DND-41 (cell line): ENCODE data around the gene GPRC5B.

Source experiments
- ATAC-seq: fragments of 200-7000 bp; cut with Tn5 transposase; 3 replicates; pipeline ENCODE4 v1.9.1; 2021; ENCODE audit warnings: low read depth; ENCODE audit not compliant: insufficient read depth
- DNase-seq: peaks from one replicate; pipeline ENCODE4 v3.0.0-alpha.2; 2020
- H2AFZ ChIP-seq: 2 replicates; pipeline ENCODE4 v1.6.0; 2012; ENCODE audit warnings: low read depth, low read length
- H3K27ac ChIP-seq: 2 replicates; pipeline ENCODE4 v1.5.1; 2012; ENCODE audit warnings: low read length, inconsistent platforms
- H3K27me3 ChIP-seq: fragments of 200-600 bp; sonication (generic); 2 replicates; pipeline ENCODE4 v1.6.0; 2012; ENCODE audit warnings: low read length, mild to moderate bottlenecking, inconsistent platforms; ENCODE audit not compliant: insufficient read depth, poor library complexity
- H3K36me3 ChIP-seq: 2 replicates; pipeline ENCODE4 v1.5.1; 2012; ENCODE audit warnings: low read length, inconsistent platforms; ENCODE audit not compliant: insufficient read depth
- H3K4me1 ChIP-seq: 2 replicates; pipeline ENCODE4 v1.5.1; 2012; ENCODE audit warnings: mild to moderate bottlenecking, low read length; ENCODE audit not compliant: insufficient read depth
- H3K4me2 ChIP-seq: 2 replicates; pipeline ENCODE4 v1.6.0; 2012; ENCODE audit warnings: mild to moderate bottlenecking, moderate library complexity, low read length, inconsistent platforms; ENCODE audit not compliant: insufficient read depth
- H3K4me3 ChIP-seq, 2 experiments: fragments of 200-600 bp in 1 of 2; shearing (Covaris generic) in 1 of 2; 2 replicates each; pipeline ENCODE4 v1.5.1; 2012 to 2016; ENCODE audit warnings: inconsistent platforms in 2 of 2, low read length in 2 of 2, mild to moderate bottlenecking in 2 of 2, low read depth in 1 of 2, moderate library complexity in 1 of 2
- H3K79me2 ChIP-seq: 2 replicates; pipeline ENCODE4 v1.6.0; 2012; ENCODE audit warnings: low read length, inconsistent platforms; ENCODE audit not compliant: insufficient read depth
- H3K9ac ChIP-seq: 2 replicates; pipeline ENCODE4 v1.6.0; 2012; ENCODE audit warnings: low read depth, mild to moderate bottlenecking, inconsistent platforms, low read length, moderate library complexity
- H3K9me3 ChIP-seq: 2 replicates; pipeline ENCODE4 v1.5.1; 2012; ENCODE audit warnings: low read length, moderate library complexity, mild to moderate bottlenecking, inconsistent platforms; ENCODE audit not compliant: insufficient read depth, severe bottlenecking
- H4K20me1 ChIP-seq: 2 replicates; pipeline ENCODE4 v1.6.0; 2012; ENCODE audit warnings: low read length; ENCODE audit not compliant: insufficient read depth
- EZH2 ChIP-seq: IDR thresholded peaks from 3 replicates; pipeline ENCODE4 v1.6.1; 2012; ENCODE audit warnings: borderline replicate concordance, low read depth, mild to moderate bottlenecking, moderate library complexity, low read length, inconsistent platforms; ENCODE audit not compliant: severe bottlenecking
- TF ChIP-seq, protein P1 (sequence below): IDR thresholded peaks from 2 replicates; pipeline ENCODE4 v1.5.1; 2012; ENCODE audit warnings: borderline replicate concordance, low read length, moderate library complexity, mild to moderate bottlenecking; ENCODE audit not compliant: poor library complexity, severe bottlenecking; ENCODE audit errors: extremely low read depth

GPRC5B gene

DNA sequence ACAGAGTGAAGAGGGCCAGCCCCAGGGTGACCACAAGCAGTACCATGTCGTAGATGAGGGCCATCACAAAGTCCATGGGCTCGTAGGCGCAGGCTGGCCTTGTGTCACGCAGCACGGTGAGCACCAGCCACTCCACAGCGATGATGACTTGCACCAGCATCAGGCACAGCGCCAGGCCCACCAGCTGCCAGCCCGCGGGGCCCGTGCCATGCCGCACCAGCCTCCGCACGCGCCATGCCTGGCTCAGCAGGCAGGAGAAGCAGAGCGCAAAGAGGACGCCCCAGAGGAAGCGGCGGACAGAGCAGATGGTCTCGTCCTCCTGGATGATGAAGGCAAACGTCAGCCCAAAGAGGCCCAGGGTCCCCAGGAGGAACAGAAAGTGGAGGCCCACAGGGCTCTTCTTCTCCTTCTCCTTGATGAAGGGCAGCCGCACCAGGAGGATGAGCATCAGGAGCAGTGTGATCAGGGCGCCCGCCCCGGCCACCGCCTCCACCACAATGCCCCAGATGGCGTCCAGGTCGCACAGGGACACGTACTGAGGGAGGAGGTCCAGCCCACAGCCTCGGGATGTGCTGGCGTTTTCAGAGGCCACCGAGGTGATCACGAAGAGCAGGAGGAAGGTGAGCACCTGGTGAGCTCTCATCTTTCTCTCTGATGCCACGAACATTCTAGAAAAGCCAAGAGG, 12.3 kb downstream of the GPRC5B start:
- Histone ChIP-seq H3K4me2 (no peak overlapping the region), H3K9ac (no peak overlapping the region), H3K79me2 (no peaks in the 10 kb centered on the region), H2AFZ (no peak overlapping the region), H4K20me1 (no peaks in the 10 kb centered on the region), H3K27ac (no peak overlapping the region), H3K36me3 (no peaks in the 10 kb centered on the region), H3K9me3 (no peaks in the 10 kb centered on the region), H3K27me3 (no peaks in the 10 kb centered on the region), H3K4me1 (no peaks in the 10 kb centered on the region), H3K4me3 (no peak overlapping the region)
- no peak for TF ChIP-seq EZH2
- TF ChIP-seq, protein P1, sequence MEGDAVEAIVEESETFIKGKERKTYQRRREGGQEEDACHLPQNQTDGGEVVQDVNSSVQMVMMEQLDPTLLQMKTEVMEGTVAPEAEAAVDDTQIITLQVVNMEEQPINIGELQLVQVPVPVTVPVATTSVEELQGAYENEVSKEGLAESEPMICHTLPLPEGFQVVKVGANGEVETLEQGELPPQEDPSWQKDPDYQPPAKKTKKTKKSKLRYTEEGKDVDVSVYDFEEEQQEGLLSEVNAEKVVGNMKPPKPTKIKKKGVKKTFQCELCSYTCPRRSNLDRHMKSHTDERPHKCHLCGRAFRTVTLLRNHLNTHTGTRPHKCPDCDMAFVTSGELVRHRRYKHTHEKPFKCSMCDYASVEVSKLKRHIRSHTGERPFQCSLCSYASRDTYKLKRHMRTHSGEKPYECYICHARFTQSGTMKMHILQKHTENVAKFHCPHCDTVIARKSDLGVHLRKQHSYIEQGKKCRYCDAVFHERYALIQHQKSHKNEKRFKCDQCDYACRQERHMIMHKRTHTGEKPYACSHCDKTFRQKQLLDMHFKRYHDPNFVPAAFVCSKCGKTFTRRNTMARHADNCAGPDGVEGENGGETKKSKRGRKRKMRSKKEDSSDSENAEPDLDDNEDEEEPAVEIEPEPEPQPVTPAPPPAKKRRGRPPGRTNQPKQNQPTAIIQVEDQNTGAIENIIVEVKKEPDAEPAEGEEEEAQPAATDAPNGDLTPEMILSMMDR = no peak
- ATAC-seq = no peak
- DNase-seq = no peak

DNA sequence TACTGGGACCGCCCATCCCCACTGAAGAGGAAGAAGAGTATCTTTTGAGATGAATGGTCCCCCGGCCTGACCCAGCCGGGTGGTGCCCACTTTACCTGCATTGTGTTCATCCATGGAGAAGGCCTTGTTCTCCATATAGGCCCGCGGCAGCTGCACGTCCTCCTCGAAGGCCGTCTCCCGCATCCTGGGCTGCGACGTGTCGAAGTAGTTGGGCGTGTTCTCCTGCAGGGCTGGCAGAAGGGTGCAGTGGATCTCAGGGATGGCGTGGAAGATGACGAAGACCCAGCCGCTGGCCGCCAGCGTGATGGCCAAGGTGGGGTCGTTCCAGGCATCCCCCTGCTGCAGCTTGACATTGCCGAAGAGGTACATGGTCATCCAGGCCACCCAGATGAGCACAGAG, 12.9 kb downstream of the GPRC5B start:
- Histone ChIP-seq H3K36me3 (no peaks in the 10 kb centered on the region), H3K9me3 (no peaks in the 10 kb centered on the region), H4K20me1 (no peaks in the 10 kb centered on the region), H3K79me2 (no peaks in the 10 kb centered on the region), H3K4me1 (no peaks in the 10 kb centered on the region), H3K9ac (no peak overlapping the region), H3K27ac (no peak overlapping the region), H2AFZ (no peak overlapping the region), H3K27me3 (no peaks in the 10 kb centered on the region), H3K4me2 (no peak overlapping the region), H3K4me3 (no peak overlapping the region)
- DNase-seq = no peak
- no peak for ATAC-seq
- TF ChIP-seq, protein P1 = no peak
- no peak for TF ChIP-seq EZH2

GRCh38 chr16:19868421-19868820, 16.2 kb downstream of the GPRC5B start:
- ATAC-seq (no peak), DNase-seq (no peak)
- Histone ChIP-seq H2AFZ (no peak overlapping the region), H3K27me3 (no peaks in the 10 kb centered on the region), H3K4me1 (no peaks in the 10 kb centered on the region), H3K4me2 (no peak overlapping the region), H3K4me3 (no peak overlapping the region), H3K36me3 (no peaks in the 10 kb centered on the region), H3K9ac (no peak overlapping the region), H4K20me1 (no peaks in the 10 kb centered on the region), H3K27ac (no peak overlapping the region), H3K9me3 (no peaks in the 10 kb centered on the region), H3K79me2 (no peaks in the 10 kb centered on the region)
- TF ChIP-seq, protein P1 = no peak
- no peak for TF ChIP-seq EZH2

DNA sequence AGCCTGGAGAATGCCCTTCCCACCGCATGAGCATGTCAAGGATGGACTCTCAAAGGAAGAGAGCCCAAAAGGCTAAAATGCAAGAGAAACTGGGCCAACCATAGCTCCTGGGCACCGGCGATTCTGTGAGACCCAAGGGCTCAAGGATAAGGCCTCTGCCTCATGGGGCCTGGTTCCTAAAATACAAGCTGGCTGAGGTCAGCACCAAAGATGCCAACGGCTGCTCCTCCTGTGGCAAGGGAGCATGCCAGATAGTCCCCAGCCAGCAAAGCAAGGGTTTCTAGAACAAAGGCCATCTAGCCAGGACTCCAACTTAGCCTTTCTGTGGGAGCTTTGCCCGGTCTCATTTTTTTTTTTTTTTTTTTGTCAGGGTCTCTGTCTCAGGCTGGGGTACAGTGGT, 20.1 kb downstream of the GPRC5B start:
- Histone ChIP-seq H3K36me3 (no peaks in the 10 kb centered on the region), H3K9me3 (no peaks in the 10 kb centered on the region), H2AFZ (no peak overlapping the region), H3K27me3 (no peaks in the 10 kb centered on the region), H3K4me1 (no peaks in the 10 kb centered on the region), H3K9ac (no peak overlapping the region), H3K79me2 (no peaks in the 10 kb centered on the region), H3K27ac (no peak overlapping the region), H4K20me1 (no peaks in the 10 kb centered on the region), H3K4me3 (no peak overlapping the region), H3K4me2 (no peak overlapping the region)
- ATAC-seq = no peak
- no peak for DNase-seq
- TF ChIP-seq EZH2 = no peak
- TF ChIP-seq, protein P1 = no peak
